Measurements from ENCODE around the gene CDC42EP2.

DNA sequence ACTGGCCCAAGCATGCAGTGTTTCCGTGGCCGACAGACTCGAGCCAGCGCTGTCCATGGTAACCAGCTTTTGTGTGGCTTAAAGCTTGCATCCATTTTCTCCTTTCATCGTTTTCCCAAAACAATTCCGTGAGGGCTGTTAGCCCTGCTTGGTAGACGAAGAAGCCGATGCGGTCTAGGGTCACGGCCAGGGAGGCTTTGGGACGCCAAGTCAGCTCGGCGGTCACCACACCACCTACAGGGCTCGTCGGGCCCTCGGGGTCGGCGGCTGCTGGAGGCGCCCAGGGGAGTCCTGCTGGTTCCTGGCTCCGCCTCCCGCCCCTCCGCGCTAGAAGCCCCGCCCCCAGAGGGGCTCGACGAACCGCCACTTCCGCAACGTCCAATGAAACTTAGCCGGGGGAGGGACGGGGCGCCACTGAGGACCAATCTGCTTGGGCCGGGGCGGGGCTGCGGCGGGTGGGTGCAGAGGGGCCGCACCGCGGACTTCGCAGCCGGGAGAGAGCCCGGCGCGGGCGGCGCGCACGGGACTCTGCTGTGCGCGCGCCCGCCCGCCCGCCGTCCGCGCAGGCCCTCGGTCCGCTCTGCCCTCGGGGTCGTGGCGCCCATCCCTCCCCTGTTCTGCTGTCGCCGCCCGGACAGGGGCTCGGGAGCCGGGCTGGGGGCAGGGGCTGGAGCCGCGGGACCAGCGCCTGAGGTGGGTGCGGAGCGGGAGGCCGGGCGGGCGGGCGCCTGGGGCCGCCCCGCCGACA lies 39.8 kb downstream of the CDC42EP2 start, which contains the start of gene TIGD3:
- TF ChIP-seq, protein P1, sequence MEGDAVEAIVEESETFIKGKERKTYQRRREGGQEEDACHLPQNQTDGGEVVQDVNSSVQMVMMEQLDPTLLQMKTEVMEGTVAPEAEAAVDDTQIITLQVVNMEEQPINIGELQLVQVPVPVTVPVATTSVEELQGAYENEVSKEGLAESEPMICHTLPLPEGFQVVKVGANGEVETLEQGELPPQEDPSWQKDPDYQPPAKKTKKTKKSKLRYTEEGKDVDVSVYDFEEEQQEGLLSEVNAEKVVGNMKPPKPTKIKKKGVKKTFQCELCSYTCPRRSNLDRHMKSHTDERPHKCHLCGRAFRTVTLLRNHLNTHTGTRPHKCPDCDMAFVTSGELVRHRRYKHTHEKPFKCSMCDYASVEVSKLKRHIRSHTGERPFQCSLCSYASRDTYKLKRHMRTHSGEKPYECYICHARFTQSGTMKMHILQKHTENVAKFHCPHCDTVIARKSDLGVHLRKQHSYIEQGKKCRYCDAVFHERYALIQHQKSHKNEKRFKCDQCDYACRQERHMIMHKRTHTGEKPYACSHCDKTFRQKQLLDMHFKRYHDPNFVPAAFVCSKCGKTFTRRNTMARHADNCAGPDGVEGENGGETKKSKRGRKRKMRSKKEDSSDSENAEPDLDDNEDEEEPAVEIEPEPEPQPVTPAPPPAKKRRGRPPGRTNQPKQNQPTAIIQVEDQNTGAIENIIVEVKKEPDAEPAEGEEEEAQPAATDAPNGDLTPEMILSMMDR (IDR thresholded peaks at IDR 0.05), result no peak
- TF ChIP-seq POLR2A (IDR thresholded peaks at IDR 0.05), result peak; percentile 76

Measured in prostate gland (tissue), 2 donors.